Neutrophil (primary cell): ENCODE measurements around the gene PTRH2.

ENCODE experiments used
- H3K27ac ChIP-seq: fragments of 200-600 bp; sonication (generic); 2 replicates; pipeline ENCODE4 v1.5.1; 2016; ENCODE audit warnings: mild to moderate bottlenecking, moderate library complexity
- H3K27me3 ChIP-seq: fragments of 200-600 bp; sonication (generic); 2 replicates; pipeline ENCODE4 v1.6.0; 2016; ENCODE audit warnings: mild to moderate bottlenecking
- H3K36me3 ChIP-seq: fragments of 200-600 bp; sonication (generic); 2 replicates; pipeline ENCODE4 v1.5.1; 2017
- H3K4me1 ChIP-seq, 2 experiments: fragments of 200-600 bp in 1 of 2; sonication (generic) in 1 of 2; 1 replicate in 1 of 2; 2 replicates in 1 of 2; pipeline versions ENCODE4 v1.5.1 to v1.6.1; 2013 to 2016; ENCODE audit warnings: low read depth in 1 of 2, low read length in 1 of 2, mild to moderate bottlenecking in 1 of 2, moderate library complexity in 1 of 2; ENCODE audit not compliant: control insufficient read depth in 1 of 2, insufficient read depth in 1 of 2
- H3K4me3 ChIP-seq, 2 experiments: fragments of 200-600 bp in 1 of 2; sonication (generic) in 1 of 2; 1 replicate in 1 of 2; 2 replicates in 1 of 2; pipeline ENCODE4 v1.5.1; 2013 to 2016; ENCODE audit warnings: low read depth in 1 of 2, low read length in 1 of 2, mild to moderate bottlenecking in 1 of 2, moderate library complexity in 1 of 2
- H3K9me3 ChIP-seq: fragments of 200-600 bp; sonication (generic); 2 replicates; pipeline ENCODE4 v1.5.1; 2016
- CTCF ChIP-seq: fragments of 200-600 bp; sonication (generic); IDR thresholded peaks from 2 replicates; pipeline ENCODE4 v1.5.1; 2016; ENCODE audit warnings: antibody characterized with exemption

The PTRH2 gene

DNA sequence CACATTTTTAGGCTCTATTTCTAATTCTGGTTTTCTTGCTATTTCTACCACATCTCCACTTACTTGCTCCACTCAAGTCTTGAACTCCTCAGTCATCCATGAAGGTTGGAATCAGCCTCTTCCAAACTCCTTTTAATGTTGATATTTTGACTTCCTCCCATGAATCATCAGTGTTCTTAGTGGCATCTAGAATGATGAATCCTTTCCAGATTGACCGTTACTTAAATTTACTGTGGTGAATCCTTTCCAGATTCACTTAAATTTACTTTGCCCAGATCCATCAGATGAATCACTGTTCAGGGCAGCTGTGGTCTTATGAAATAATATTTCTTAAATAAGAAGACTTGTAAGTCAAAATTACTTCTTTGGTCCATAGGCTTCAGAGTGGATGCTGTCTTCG lies 55.1 kb downstream of the PTRH2 start:
- no peak overlapping the region for H3K27ac ChIP-seq
- H3K4me3 ChIP-seq: no peak overlapping the region
- no peaks in the 10 kb centered on the region for H3K27me3 ChIP-seq
- TF ChIP-seq CTCF: no peak
- no peaks in the 10 kb centered on the region for H3K9me3 ChIP-seq
- H3K4me1 ChIP-seq: peaks cover 8% of the 10 kb centered on the region in 2 experiments
- H3K36me3 ChIP-seq: peaks cover 93% of the 10 kb centered on the region

GRCh38 chr17:59651346-59651745 lies 55.9 kb downstream of the PTRH2 start:
- no peaks in the 10 kb centered on the region for H3K27me3 ChIP-seq
- no peaks in the 10 kb centered on the region for H3K9me3 ChIP-seq
- no peak overlapping the region for H3K27ac ChIP-seq
- peaks cover 2 to 3% of the 10 kb centered on the region in 2 experiments for H3K4me1 ChIP-seq
- peaks cover 93% of the 10 kb centered on the region for H3K36me3 ChIP-seq
- no peak overlapping the region for H3K4me3 ChIP-seq
- TF ChIP-seq CTCF: no peak

- H3K4me3 ChIP-seq: no peak overlapping the region
- no peaks in the 10 kb centered on the region for H3K9me3 ChIP-seq
- H3K27ac ChIP-seq: no peak overlapping the region
- H3K4me1 ChIP-seq: no peaks in the 10 kb centered on the region
- no peak for TF ChIP-seq CTCF
- H3K27me3 ChIP-seq: no peaks in the 10 kb centered on the region
- H3K36me3 ChIP-seq: peaks cover 93% of the 10 kb centered on the region
These were observed 56.6 kb downstream of the PTRH2 start for GRCh38 chr17:59650642-59651041.

DNA sequence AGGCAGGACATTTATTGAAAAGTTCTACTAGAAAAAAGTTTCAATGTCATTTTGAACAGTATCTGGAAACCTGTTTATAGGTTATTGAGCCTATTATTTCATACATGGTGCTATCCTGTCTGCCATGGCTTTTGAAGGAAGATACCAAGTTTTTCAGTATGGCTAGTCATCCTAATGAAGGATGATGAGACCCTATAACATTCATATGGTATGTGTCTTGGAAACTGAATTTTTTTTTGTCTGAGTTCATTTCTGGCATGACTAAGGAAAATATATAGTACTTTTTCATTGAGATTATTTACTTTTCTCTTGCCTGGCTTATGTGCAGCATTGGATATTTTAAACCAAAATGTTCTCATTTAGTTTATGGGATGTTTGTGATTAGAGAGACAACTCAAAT lies 57.3 kb downstream of the PTRH2 start:
- H3K4me3 ChIP-seq: no peak overlapping the region
- H3K27ac ChIP-seq: peak overlapping the region; percentile 35
- H3K36me3 ChIP-seq: peaks cover 91% of the 10 kb centered on the region
- no peak for TF ChIP-seq CTCF
- H3K27me3 ChIP-seq: no peaks in the 10 kb centered on the region
- H3K4me1 ChIP-seq: no peaks in the 10 kb centered on the region
- H3K9me3 ChIP-seq: no peaks in the 10 kb centered on the region
